Prostate gland (tissue), 2 donors: Measurements from ENCODE around the gene TEAD2. TPM values are rescaled to one million over a fixed set of nuclear protein-coding genes. Genes with fewer than 3 reads are reported as not detected.

Experiments used
- DNase-seq: peaks from one replicate; pipeline ENCODE4 v3.0.0-alpha.2; 2019; ENCODE audit warnings: low spot score
- H3K27ac ChIP-seq, 2 donors: fragments of 200-600 bp; sonication (generic); 2 replicates each; pipeline ENCODE4 v1.5.1; 2017 to 2019
- H3K27me3 ChIP-seq: fragments of 200-600 bp; sonication (generic); replicated peaks from 2 replicates; pipeline ENCODE4 v1.5.1; 2019; ENCODE audit not compliant: insufficient read depth
- H3K36me3 ChIP-seq, 2 donors: fragments of 200-600 bp; sonication (generic); 1 replicate in 1 of 2; 2 replicates in 1 of 2; pipeline versions ENCODE4 v1.5.1 to v1.8.1; 2017 to 2019
- H3K4me1 ChIP-seq: fragments of 200-600 bp; sonication (generic); replicated peaks from 2 replicates; pipeline ENCODE4 v1.5.1; 2019
- H3K4me3 ChIP-seq, 2 donors: fragments of 200-600 bp; sonication (generic); 2 replicates each; pipeline ENCODE4 v1.5.1; 2017 to 2019
- H3K9me3 ChIP-seq: fragments of 200-600 bp; sonication (generic); 2 replicates; pipeline ENCODE4 v1.5.1; 2017
- CTCF ChIP-seq, 4 experiments: fragments of 200-600 bp in 2 of 4; fragments of 450-650 bp in 2 of 4; sonication (generic) in 2 of 4; IDR thresholded peaks; 1 replicate in 3 of 4; 2 replicates in 1 of 4; pipeline ENCODE4 v1.5.1; 2016 to 2019; ENCODE audit warnings: antibody characterized with exemption in 4 of 4, mild to moderate bottlenecking in 2 of 4, moderate library complexity in 2 of 4
- POLR2A ChIP-seq: fragments of 450-650 bp; IDR thresholded peaks from one replicate; pipeline ENCODE4 v1.6.1; 2016; ENCODE audit warnings: antibody characterized with exemption, mild to moderate bottlenecking
- POLR2AphosphoS5 ChIP-seq: sonication (generic); formaldehyde crosslinking; IDR thresholded peaks from one replicate; pipeline ENCODE4 v1.6.1; 2017; ENCODE audit warnings: antibody characterized with exemption
- WGBS: methylation state at CpG from one replicate; pipeline ENCODE4 v1.1.5; 2018; 5-methylcytosine and 5-hydroxymethylcytosine counted together
- intact Hi-C: fragments of 100-400 bp; cut with DNase I; formaldehyde crosslinking; loops from one replicate; pipeline ENCODE4 v1.14.2; 2022
- total RNA-seq, 2 donors: library from RNA; depleted of rRNA; stranded (reverse); fragments of >200 nt; gene quantifications; one replicate each; pipeline ENCODE4 v1.1.0, GENCODE V29; 2016

The TEAD2 gene
- total RNA-seq, 2 donors from 2014 or later: 17.0 to 28.0 TPM

GRCh38 chr19:49391581-49392399 is 29.6 kb upstream of the TEAD2 start:
- Histone ChIP-seq H3K36me3 (no peaks in the 10 kb centered on the region), H3K4me1 (no peaks in the 10 kb centered on the region), H3K4me3 (no peak overlapping the region), H3K27ac (no peak overlapping the region), H3K9me3 (no peaks in the 10 kb centered on the region), H3K27me3 (no peaks in the 10 kb centered on the region)
- TF ChIP-seq POLR2A (no peak), CTCF (IDR thresholded peaks at IDR 0.05) (peak in 3 of 4 experiments; percentile 73 to 87 (median 85)), POLR2AphosphoS5 (peak; percentile 64)
- DNase-seq: peak; percentile 76
- WGBS: 23% methylated on average over 14 of the region's 14 CpGs
- intact Hi-C loops: loop anchor here (2.0 kb wide), 1 partner anchor 51 kb away; no protein-coding TSS in a partner anchor

GRCh38 chr19:49390929-49391359 is 28.7 kb upstream of the TEAD2 start:
- no peak for DNase-seq
- Histone ChIP-seq H3K4me1 (no peaks in the 10 kb centered on the region), H3K27me3 (no peaks in the 10 kb centered on the region), H3K9me3 (no peaks in the 10 kb centered on the region), H3K36me3 (no peaks in the 10 kb centered on the region), H3K27ac (no peak overlapping the region), H3K4me3 (no peak overlapping the region)
- TF ChIP-seq POLR2AphosphoS5: no peak
- TF ChIP-seq CTCF (IDR thresholded peaks at IDR 0.05): no peak
- TF ChIP-seq POLR2A: no peak
- 43% methylated on average over 9 of the region's 9 CpGs for WGBS
- intact Hi-C loops: no loop called here

GRCh38 chr19:49390131-49390928 is 28.1 kb upstream of the TEAD2 start:
- Histone ChIP-seq H3K9me3 (no peaks in the 10 kb centered on the region), H3K4me1 (no peaks in the 10 kb centered on the region), H3K36me3 (no peaks in the 10 kb centered on the region), H3K27me3 (no peaks in the 10 kb centered on the region), H3K27ac (no peak overlapping the region), H3K4me3 (no peak overlapping the region)
- WGBS: 55% methylated on average over 26 of the region's 26 CpGs
- TF ChIP-seq POLR2AphosphoS5: no peak
- no peak for TF ChIP-seq POLR2A
- no peak for TF ChIP-seq CTCF (IDR thresholded peaks at IDR 0.05)
- no peak for DNase-seq
- intact Hi-C loops: no loop called here

- H3K4me3 ChIP-seq: no peak overlapping the region
- H3K4me1 ChIP-seq: no peaks in the 10 kb centered on the region
- H3K36me3 ChIP-seq: no peaks in the 10 kb centered on the region
- no peak for TF ChIP-seq POLR2AphosphoS5
- TF ChIP-seq CTCF (IDR thresholded peaks at IDR 0.05): no peak
- no peak for TF ChIP-seq POLR2A
- 85% methylated on average over 20 of the region's 20 CpGs for WGBS
- intact Hi-C loops: no loop called here
- no peak overlapping the region for H3K27ac ChIP-seq
- no peak for DNase-seq
- no peaks in the 10 kb centered on the region for H3K9me3 ChIP-seq
- H3K27me3 ChIP-seq: no peaks in the 10 kb centered on the region
These were observed 27.2 kb upstream of the TEAD2 start for GRCh38 chr19:49389406-49389805.
